NB4 (cell line): ENCODE results near the gene PLN.

Source experiments
- DNase-seq: peaks from one replicate; pipeline ENCODE4 v3.0.0; 2010; ENCODE audit warnings: low read depth
- H3K4me3 ChIP-seq: one replicate; pipeline ENCODE4 v1.5.1; 2011; ENCODE audit warnings: mild to moderate bottlenecking, low read depth, low read length, moderate library complexity
- MAX ChIP-seq: IDR thresholded peaks from 2 replicates; pipeline ENCODE4 v1.6.1; 2011; ENCODE audit warnings: low read depth, low read length
- MYC ChIP-seq: IDR thresholded peaks from 2 replicates; pipeline ENCODE4 v1.6.1; 2011; ENCODE audit warnings: low read depth, low read length
- POLR2A ChIP-seq: IDR thresholded peaks from 2 replicates; pipeline ENCODE4 v1.6.1; 2011; ENCODE audit warnings: mild to moderate bottlenecking; ENCODE audit not compliant: insufficient read length; ENCODE audit errors: extremely low read depth
- TF ChIP-seq, protein P1 (sequence below): IDR thresholded peaks from one replicate; pipeline ENCODE4 v1.5.1; 2012; ENCODE audit warnings: low read depth, low read length

Gene PLN

GRCh38 chr6:118529756-118530155, 18.3 kb upstream of the PLN start:
- DNase-seq: no peak
- TF ChIP-seq POLR2A (no peak), MYC (no peak), MAX (no peak)
- TF ChIP-seq, protein P1, sequence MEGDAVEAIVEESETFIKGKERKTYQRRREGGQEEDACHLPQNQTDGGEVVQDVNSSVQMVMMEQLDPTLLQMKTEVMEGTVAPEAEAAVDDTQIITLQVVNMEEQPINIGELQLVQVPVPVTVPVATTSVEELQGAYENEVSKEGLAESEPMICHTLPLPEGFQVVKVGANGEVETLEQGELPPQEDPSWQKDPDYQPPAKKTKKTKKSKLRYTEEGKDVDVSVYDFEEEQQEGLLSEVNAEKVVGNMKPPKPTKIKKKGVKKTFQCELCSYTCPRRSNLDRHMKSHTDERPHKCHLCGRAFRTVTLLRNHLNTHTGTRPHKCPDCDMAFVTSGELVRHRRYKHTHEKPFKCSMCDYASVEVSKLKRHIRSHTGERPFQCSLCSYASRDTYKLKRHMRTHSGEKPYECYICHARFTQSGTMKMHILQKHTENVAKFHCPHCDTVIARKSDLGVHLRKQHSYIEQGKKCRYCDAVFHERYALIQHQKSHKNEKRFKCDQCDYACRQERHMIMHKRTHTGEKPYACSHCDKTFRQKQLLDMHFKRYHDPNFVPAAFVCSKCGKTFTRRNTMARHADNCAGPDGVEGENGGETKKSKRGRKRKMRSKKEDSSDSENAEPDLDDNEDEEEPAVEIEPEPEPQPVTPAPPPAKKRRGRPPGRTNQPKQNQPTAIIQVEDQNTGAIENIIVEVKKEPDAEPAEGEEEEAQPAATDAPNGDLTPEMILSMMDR: no peak
- H3K4me3 ChIP-seq: no peak overlapping the region

DNA sequence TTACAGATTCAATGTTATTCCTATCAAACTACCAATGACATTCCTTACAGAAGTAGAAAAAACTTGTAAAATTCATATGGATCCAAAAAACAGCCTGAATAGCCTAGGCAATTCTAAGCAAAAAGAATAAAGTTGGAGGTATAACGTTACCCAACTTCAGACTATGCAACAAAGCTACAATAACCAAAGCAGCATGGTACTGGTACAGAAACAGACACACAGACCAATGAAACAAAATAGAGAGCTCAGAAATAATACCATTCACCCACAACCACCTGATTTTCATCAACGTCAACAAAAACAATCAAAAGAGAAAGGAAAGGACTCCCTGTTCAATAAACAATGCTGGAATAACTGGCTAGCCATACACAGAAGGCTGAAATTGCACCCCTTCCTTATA, 17.2 kb upstream of the PLN start:
- no peak overlapping the region for H3K4me3 ChIP-seq
- TF ChIP-seq POLR2A (no peak), MYC (no peak), MAX (no peak)
- TF ChIP-seq, protein P1: no peak
- DNase-seq: no peak

DNA sequence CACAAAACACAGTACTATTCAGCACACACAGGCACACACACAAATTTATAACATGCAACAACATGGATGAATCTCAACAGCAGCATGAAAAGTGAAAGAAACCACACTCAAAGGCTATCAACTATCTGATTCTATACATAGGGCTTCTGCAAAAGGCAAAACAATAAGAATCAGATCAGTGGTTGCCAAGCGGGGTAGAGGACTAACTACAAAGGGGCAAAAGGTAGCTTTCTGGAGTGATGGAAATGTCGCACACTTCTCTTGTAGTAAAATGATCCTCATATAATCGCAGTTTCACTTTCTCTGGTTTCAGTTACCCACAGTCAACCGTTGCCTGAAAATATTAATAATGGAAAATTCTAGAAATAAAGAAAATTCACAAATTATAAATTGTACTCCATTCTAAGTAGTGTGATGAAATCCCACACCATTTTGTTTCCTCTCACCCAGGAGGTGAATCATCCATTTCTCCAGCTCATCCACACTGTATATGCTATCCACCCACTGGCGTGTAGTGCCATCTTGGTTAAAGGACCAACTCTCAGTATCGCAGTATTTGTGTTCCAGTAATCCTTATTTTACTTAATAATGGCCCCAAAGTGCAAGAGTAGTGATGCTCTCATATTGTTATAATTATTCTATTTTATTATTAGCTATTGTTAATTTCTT, 12.8 kb upstream of the PLN start:
- DNase-seq: no peak
- H3K4me3 ChIP-seq: no peak overlapping the region
- TF ChIP-seq MYC (no peak), POLR2A (no peak), MAX (no peak)
- TF ChIP-seq, protein P1: no peak

GRCh38 chr6:118536478-118536877, 11.6 kb upstream of the PLN start:
- TF ChIP-seq, protein P1: no peak
- TF ChIP-seq MAX (no peak), MYC (no peak), POLR2A (no peak)
- H3K4me3 ChIP-seq: no peak overlapping the region
- no peak for DNase-seq

- DNase-seq: no peak
- TF ChIP-seq POLR2A (no peak), MAX (no peak), MYC (no peak)
- TF ChIP-seq, protein P1: no peak
- H3K4me3 ChIP-seq: no peak overlapping the region
These were observed 10.5 kb upstream of the PLN start for GRCh38 chr6:118537574-118537973.
